ENCODE results near the gene SUGCT. TPM values are rescaled to one million over a fixed set of nuclear protein-coding genes. Genes with fewer than 3 reads are reported as not detected.
"Not testable (repeated sequence)": the region's sequence is repeated elsewhere in the genome, so short reads cannot be mapped to it uniquely, and the experiment has no call there.

Gene SUGCT
- total RNA-seq, 1 donor from 2014 or later: 1.6 TPM

- Mint-ChIP-seq H3K4me1 (ENCODE audit: unreplicated experiment) (no peaks in the 10 kb centered on the region), H3K36me3 (ENCODE audit: low read depth, unreplicated experiment) (no peaks in the 10 kb centered on the region), H3K27me3 (ENCODE audit: unreplicated experiment) (no peaks in the 10 kb centered on the region), H3K9me3 (ENCODE audit: unreplicated experiment) (no peaks in the 10 kb centered on the region), H3K4me3 (ENCODE audit: unreplicated experiment) (no peak overlapping the region), H3K27ac (ENCODE audit: unreplicated experiment) (no peak overlapping the region)
- DNase-seq (ENCODE audit: low spot score): no peak
- TF ChIP-seq CTCF (IDR thresholded peaks at IDR 0.05; ENCODE audit: unreplicated experiment): no peak
Observed at GRCh38 chr7:40612298-40612697, 477.5 kb downstream of the SUGCT start.

GRCh38 chr7:40619647-40620046, 484.8 kb downstream of the SUGCT start:
- DNase-seq (ENCODE audit: low spot score): no peak
- Mint-ChIP-seq H3K27me3 (ENCODE audit: unreplicated experiment) (no peaks in the 10 kb centered on the region), H3K4me3 (ENCODE audit: unreplicated experiment) (no peak overlapping the region), H3K27ac (ENCODE audit: unreplicated experiment) (no peak overlapping the region), H3K36me3 (ENCODE audit: low read depth, unreplicated experiment) (no peaks in the 10 kb centered on the region), H3K9me3 (ENCODE audit: unreplicated experiment) (no peaks in the 10 kb centered on the region), H3K4me1 (ENCODE audit: unreplicated experiment) (peaks cover 3% of the 10 kb centered on the region)
- TF ChIP-seq CTCF (IDR thresholded peaks at IDR 0.05; ENCODE audit: unreplicated experiment): no peak

- Mint-ChIP-seq H3K4me3 (ENCODE audit: unreplicated experiment) (no peak overlapping the region), H3K36me3 (ENCODE audit: low read depth, unreplicated experiment) (no peaks in the 10 kb centered on the region), H3K27ac (ENCODE audit: unreplicated experiment) (no peak overlapping the region), H3K4me1 (ENCODE audit: unreplicated experiment) (peaks cover 6% of the 10 kb centered on the region), H3K9me3 (ENCODE audit: unreplicated experiment) (no peaks in the 10 kb centered on the region), H3K27me3 (ENCODE audit: unreplicated experiment) (no peaks in the 10 kb centered on the region)
- DNase-seq (ENCODE audit: low spot score): no peak
- TF ChIP-seq CTCF (IDR thresholded peaks at IDR 0.05; ENCODE audit: unreplicated experiment): no peak
Observed at GRCh38 chr7:40621592-40621998, 486.8 kb downstream of the SUGCT start.

GRCh38 chr7:40622941-40623501, 488.2 kb downstream of the SUGCT start:
- Mint-ChIP-seq H3K27ac (ENCODE audit: unreplicated experiment) (no peak overlapping the region), H3K36me3 (ENCODE audit: low read depth, unreplicated experiment) (no peaks in the 10 kb centered on the region), H3K4me3 (ENCODE audit: unreplicated experiment) (no peak overlapping the region), H3K9me3 (ENCODE audit: unreplicated experiment) (no peaks in the 10 kb centered on the region), H3K4me1 (ENCODE audit: unreplicated experiment) (peaks cover 6% of the 10 kb centered on the region), H3K27me3 (ENCODE audit: unreplicated experiment) (no peaks in the 10 kb centered on the region)
- no peak for DNase-seq (ENCODE audit: low spot score)
- TF ChIP-seq CTCF (IDR thresholded peaks at IDR 0.05; ENCODE audit: unreplicated experiment): no peak

- H3K4me1 Mint-ChIP-seq (ENCODE audit: unreplicated experiment): peaks cover 6% of the 10 kb centered on the region
Observed at GRCh38 chr7:40623863-40624262, 489.1 kb downstream of the SUGCT start.

GRCh38 chr7:40627361-40627760, 492.6 kb downstream of the SUGCT start:
- H3K36me3 Mint-ChIP-seq (ENCODE audit: low read depth, unreplicated experiment); H3K27ac Mint-ChIP-seq (ENCODE audit: unreplicated experiment); H3K4me3 Mint-ChIP-seq (ENCODE audit: unreplicated experiment); H3K9me3 Mint-ChIP-seq (ENCODE audit: unreplicated experiment); H3K27me3 Mint-ChIP-seq (ENCODE audit: unreplicated experiment); H3K4me1 Mint-ChIP-seq (ENCODE audit: unreplicated experiment); DNase-seq (ENCODE audit: low spot score): not testable (repeated sequence)

More at GRCh38 chr7:40623863-40624262, 489.1 kb downstream of the SUGCT start:
- Mint-ChIP-seq H3K36me3 (ENCODE audit: low read depth, unreplicated experiment) (no peaks in the 10 kb centered on the region), H3K9me3 (ENCODE audit: unreplicated experiment) (no peaks in the 10 kb centered on the region), H3K27ac (ENCODE audit: unreplicated experiment) (no peak overlapping the region), H3K4me3 (ENCODE audit: unreplicated experiment) (no peak overlapping the region), H3K27me3 (ENCODE audit: unreplicated experiment) (no peaks in the 10 kb centered on the region)
- TF ChIP-seq CTCF (IDR thresholded peaks at IDR 0.05; ENCODE audit: unreplicated experiment): no peak
- no peak for DNase-seq (ENCODE audit: low spot score)

All from endothelial cell (in vitro differentiated cells).